H1 (cell line): Measurements from ENCODE around the gene LHFPL2. TPM values are rescaled to one million over a fixed set of nuclear protein-coding genes. Genes with fewer than 3 reads are reported as not detected.

Source experiments
- FOSL1 ChIP-seq: IDR thresholded peaks from 2 replicates; pipeline ENCODE4 v1.6.1; 2011; ENCODE audit warnings: mild to moderate bottlenecking, low read depth, low read length, moderate library complexity; ENCODE audit not compliant: insufficient read depth
- TBP ChIP-seq: IDR thresholded peaks from 2 replicates; pipeline ENCODE4 v1.6.1; 2011; ENCODE audit warnings: low read depth, low read length, improper control_type of control experiment
- polyA plus RNA-seq, 7 experiments: library from polyadenylated mRNA; depleted of rRNA in 3 of 7; stranded (reverse) in 5 of 7; unstranded in 2 of 7; fragments of >200 nt in 5 of 7; fragments of 200-250 nt in 2 of 7; gene quantifications; 1 replicate in 5 of 7; 2 replicates in 1 of 7; 4 replicates in 1 of 7; pipeline versions ENCODE4 v1.2.1 to v1.2.3, GENCODE V29; 2011 to 2013; ENCODE audit warnings: missing spikeins in 2 of 7, mixed read lengths in 2 of 7
- total RNA-seq: library from RNA; stranded (reverse); fragmentation: NEBNext Ultra II Directional; extraction: Animal tissue kit (Norgen Biotek cat#: 25700); gene quantifications from 2 replicates; pipeline ENCODE4 v1.2.1, GENCODE V29; 2021

LHFPL2 gene
- total and polyA plus RNA-seq, 2 of the 8 experiments (the other 6 are each of a cell fraction or from before 2014, with no cell fraction given) = 9.6 to 43.0 TPM

DNA sequence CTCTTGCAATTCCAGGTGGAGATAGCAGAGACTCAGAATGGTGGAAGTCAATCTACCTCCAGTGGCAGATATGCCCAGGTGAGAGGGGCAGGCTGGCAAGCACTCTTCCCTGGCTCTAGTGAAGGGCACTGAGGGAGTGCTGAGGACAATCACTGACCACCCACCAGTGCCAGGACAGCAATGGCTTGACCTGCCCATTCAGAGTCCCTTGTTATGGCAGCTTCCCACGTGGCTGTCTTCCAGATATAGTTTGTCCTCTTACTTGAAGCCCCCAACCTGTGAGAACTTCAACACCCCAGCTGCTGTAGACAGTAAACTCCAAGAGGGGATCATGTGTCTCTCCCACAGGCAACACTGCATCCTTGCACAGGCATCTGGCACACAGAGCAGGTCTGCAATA, 104.7 kb downstream of the LHFPL2 start (continued):
- no peak for TF ChIP-seq FOSL1
- no peak for TF ChIP-seq TBP
- TF ChIP-seq, all 59 proteins: peak for 0
